HL-60/S4 (cell line): ENCODE measurements around the gene SARM1.

Experiments
- in situ Hi-C: fragments of 300-500 bp; cut with MboI; formaldehyde crosslinking; loops from 2 replicates; pipeline ENCODE4 v1.14.3; 2022; ENCODE audit warnings: low sequenced_read_pairs

Gene SARM1

DNA sequence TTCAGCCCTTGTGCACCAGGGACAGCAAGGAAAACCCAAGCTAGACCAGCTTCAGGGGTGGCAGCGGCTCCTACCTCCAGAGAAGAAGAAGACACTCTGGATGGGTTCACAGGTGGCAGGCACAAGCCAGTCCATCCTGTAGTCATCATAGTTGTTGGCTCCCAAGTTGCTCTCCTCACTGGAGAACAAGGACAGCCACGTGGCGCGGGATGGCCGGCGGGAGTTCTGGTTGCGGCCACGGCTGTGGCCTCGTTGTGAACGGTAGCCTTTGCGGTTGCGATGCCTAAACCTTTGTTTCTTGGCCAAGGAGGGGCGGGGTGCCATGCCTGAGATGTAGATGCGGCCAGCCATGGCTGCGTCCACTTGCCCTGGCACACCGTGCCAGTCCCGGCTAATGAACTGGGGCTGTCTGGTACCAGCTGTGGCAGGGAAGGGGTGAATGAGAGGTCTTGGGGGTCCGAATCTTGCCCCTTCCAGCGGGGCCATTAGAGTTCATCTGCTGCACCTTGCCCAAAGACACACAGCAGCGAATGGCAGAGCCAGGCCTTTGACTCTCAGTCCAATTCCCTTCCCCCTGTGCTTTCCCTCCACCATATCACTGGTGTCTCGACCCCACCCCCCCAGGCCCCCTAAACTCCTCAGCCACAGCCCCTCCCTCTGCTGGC is 3.7 kb upstream of the SARM1 start:
- in situ Hi-C loops: no loop called here

DNA sequence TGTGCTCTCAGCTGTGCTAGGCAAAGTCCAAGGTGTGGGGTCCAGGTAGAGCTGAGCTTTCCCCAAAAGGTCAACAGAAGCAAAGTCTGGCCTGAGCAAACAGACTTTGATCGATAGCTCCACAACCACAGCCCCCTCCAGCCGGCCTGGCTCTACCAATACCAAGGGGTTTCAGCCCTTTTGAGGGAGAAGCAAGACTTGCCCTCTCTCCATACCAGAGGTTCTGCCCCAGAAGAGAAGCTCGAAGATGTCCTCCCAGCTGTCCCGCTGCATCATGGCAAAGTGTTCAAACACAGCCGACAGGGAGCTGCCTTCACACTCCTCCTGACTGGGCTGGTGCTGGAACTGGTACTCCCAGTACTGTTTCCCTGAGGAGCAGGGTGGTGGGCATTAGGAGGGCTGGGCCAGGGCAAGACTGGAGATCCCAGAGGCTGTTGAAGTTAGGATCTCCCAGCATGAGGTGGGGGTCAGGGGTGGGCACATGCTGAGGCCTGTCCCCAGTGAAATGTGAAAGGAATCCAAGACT is 3.1 kb upstream of the SARM1 start:
- in situ Hi-C loops: no loop called here

DNA sequence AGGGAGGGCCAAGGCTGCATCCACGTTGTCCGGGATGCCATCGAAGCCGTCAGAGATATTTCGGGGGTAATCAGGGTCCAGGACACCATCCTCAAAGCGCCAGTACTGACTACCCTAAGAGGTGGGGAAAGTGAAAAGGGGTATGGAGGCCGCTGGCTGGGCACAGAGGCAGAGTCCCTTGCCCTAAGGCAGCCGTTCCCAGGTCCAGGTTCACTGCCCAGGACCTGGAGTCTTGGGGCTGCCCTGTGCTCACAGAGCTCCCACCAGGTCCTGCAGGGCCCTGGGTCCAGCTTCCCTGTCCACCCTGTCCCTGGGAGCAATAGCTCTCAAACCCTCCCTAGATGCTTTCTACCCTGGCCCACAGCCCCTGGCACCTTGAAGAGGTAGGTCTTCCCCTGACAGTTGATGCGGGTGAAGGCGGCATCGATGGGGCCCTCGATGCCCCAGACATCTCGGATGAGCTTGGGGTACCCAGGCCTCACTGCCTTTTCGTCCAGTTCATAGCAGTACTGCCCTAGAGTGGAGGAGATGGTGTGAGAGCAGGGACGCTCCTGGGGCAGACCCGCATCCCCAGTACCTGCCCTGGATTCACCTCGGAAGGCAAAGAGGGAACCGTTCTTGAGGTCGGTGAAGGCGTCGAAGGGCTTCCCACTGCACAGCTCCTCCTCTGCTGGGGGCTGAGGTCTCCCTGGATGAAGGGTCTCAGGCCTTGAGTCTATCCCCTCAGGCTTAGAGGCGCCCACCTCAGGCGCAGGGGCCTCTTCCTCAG is 2.4 kb upstream of the SARM1 start:
- in situ Hi-C loops: no loop called here

DNA sequence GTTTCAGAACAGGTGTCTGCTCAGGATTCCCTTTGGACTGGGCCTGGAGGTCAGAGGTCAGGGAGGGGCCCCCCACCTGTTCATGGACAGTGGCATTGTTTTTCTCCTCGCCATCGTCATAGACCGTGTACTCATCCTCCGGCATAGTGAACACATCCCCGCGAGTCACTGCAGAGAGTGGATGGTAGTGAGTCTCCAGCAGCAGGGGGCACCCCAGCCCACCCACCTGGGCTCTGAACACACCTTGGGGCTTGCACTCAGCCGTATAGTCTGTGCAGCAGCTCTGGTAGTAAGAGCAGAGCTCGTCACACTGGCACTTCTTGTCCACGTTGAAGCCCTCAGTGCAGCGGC is 1.8 kb upstream of the SARM1 start:
- in situ Hi-C loops: no loop called here

DNA sequence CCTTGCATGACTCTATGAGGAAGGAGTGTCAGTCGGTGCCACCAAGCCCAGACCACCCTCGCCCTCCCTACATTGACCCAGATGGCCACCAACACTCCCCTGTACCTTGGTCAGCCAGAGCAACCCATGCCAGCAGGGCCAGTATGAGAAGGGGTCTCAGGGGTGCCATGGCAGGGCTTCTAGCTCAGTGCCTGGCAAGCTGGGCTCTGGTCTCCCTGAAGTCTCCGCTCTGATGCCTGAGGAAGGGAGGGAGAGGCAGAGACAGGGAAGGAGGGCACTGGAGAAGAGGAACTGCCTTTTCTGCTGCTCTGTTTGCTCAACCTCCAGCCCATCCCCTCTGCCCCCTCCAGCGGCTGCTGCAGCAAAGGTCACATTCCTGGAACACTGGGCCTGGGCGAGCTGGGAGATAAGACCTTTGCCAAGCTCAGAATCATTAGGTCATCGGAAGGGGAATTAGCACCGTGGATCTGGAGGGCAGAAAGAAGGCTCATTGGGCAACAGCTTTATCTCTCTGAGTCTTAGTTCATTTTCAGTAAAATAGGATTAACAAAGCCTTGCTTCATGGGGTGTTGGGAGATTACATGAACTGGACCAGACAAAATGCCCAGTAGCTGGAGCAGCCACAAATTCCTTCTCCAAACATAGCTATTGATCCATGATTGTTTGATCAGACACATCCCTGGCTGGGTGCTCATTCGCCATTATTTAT is 1.3 kb upstream of the SARM1 start, which contains the start of gene VTN:
Gene VTN (minus strand): TSS at position 273 of the 709 bp plus-strand sequence. CDS start 104 bp downstream, at position 169.
- in situ Hi-C loops: no loop called here

DNA sequence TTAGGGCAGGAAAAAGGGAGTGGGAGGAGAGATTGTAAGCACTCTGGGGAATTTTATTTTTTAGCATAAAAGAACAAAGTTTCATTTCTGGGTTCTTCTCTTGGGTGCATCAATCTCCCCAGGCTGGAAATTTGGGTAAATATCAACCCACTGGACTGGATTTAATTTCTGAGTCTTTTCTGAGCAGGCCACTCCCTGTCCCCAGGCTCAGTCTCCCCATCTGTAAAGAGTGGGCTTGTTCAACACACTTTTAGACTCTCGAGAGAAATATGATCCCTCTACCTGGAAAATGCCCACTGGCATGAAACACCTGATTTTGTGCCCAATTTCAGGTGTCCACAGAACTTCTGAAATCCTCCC is 770 bp upstream of the SARM1 start:
- in situ Hi-C loops: no loop called here

DNA sequence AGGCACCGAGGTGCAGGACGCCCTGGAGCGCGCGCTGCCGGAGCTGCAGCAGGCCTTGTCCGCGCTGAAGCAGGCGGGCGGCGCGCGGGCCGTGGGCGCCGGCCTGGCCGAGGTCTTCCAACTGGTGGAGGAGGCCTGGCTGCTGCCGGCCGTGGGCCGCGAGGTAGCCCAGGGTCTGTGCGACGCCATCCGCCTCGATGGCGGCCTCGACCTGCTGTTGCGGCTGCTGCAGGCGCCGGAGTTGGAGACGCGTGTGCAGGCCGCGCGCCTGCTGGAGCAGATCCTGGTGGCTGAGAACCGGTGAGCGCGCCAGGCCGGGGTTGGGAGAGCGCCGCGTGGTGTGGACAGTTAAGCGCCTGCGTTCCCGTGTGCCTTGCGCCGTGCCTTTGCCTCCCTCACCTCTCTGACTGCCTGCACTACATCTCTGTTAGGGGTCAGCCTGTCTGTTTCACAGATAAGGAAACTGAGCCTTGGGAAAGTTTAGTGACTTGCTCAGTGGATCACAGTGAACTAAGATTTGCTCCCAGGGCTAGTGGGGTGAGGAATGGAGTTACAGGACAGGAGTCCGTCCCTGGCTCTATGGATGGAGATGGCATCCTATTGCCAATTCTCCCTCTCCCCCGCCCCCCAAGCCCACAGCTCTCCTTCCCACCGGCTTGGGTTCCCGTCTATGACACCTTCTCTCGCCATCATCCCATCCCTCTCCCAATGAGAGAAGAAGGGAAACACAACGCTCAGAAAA is 880 bp downstream of the SARM1 start:
- in situ Hi-C loops: no loop called here

DNA sequence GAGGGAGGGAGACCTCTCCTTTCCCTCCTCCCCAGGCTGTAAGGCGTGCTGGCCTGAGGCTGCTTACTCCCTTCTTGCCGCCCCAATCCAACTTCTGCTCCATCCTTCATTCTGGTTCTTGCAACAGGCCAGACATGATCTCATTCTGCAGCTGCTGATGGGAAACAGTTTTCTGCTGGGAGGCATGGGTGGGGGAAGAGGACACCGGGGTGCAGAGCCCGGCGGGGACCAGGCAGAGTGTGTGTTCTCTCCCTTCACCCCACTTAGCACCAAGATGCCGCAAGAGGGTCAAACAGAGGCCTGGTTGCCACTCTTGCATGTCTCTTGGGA is 1.4 kb downstream of the SARM1 start:
- in situ Hi-C loops: no loop called here

DNA sequence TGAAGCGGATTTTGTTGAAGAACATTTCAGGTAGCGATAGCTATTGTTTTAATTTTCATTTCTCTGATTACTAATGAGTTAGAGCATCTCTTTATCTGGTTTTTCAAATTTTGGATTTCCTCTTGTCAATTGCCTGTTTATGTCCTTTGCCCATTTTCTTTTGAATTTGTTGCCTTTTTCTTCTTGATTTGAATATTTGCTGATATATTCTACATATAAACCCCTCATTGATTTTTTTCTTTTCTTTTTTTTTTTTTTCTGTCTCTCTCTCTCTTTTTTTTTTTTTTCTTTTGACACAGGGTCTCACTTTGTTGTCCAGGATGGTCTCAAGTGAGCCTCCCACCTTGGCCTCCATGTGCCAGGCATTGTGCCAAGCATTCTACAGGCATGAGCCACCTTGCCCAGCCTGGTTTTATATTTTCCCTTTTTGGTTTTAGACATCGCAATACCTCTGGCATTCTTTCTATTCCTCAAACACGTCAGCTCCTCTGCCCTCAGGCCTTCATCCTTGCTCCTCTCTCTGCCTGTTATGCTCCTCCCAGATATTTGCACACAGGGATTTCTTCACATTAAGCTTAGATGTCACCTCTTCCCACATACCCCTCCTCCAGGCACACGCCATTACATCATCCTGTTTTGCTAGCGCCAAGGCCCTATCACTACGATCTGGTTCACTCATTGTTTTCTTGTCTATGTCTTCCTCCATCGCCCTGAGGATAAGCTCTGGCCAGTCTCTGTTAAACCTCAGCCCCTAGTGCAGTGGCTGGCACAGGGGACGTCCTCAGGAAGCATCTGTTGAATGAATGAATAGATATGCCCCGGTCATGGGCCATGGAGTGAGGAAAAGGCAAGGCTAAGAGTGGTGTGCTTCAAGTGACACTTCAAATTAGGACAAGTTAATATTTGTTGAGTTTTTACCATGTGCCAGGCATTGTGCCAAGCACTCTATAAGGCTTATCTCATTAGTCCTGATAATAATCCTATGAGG is 8.6 kb downstream of the SARM1 start:
- in situ Hi-C loops: no loop called here

DNA sequence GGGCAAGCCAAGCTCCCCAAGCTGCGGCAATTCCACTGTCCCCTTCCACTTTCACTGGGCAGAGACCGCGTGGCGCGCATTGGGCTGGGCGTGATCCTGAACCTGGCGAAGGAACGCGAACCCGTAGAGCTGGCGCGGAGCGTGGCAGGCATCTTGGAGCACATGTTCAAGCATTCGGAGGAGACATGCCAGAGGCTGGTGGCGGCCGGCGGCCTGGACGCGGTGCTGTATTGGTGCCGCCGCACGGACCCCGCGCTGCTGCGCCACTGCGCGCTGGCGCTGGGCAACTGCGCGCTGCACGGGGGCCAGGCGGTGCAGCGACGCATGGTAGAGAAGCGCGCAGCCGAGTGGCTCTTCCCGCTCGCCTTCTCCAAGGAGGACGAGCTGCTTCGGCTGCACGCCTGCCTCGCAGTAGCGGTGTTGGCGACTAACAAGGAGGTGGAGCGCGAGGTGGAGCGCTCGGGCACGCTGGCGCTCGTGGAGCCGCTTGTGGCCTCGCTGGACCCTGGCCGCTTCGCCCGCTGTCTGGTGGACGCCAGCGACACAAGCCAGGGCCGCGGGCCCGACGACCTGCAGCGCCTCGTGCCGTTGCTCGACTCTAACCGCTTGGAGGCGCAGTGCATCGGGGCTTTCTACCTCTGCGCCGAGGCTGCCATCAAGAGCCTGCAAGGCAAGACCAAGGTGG is 9.8 kb downstream of the SARM1 start:
- in situ Hi-C loops: no loop called here

DNA sequence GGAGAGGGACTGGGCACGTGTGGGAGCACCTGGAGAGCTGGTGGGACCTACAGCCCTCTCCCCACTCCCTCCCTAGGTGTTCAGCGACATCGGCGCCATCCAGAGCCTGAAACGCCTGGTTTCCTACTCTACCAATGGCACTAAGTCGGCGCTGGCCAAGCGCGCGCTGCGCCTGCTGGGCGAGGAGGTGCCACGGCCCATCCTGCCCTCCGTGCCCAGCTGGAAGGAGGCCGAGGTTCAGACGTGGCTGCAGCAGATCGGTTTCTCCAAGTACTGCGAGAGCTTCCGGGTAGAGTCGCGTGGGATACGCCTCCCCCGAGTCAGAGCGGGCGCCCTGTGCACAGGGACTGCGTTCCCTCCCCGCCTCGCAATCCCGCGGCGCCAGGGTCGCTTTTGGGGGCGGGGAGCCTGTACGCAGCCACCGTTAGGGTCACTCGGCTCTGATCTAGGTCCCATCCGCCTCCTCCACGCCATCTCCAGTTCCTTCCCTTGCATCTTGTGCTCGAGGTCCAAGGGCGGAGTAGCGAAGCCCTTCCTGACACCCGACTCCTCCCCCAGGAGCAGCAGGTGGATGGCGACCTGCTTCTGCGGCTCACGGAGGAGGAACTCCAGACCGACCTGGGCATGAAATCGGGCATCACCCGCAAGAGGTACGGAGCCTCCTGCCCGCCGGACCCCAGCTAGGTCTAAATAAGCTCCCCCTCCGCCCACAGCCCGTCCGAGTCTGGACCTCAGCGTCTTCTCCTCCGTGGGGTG is 13.0 kb downstream of the SARM1 start:
- in situ Hi-C loops: no loop called here

DNA sequence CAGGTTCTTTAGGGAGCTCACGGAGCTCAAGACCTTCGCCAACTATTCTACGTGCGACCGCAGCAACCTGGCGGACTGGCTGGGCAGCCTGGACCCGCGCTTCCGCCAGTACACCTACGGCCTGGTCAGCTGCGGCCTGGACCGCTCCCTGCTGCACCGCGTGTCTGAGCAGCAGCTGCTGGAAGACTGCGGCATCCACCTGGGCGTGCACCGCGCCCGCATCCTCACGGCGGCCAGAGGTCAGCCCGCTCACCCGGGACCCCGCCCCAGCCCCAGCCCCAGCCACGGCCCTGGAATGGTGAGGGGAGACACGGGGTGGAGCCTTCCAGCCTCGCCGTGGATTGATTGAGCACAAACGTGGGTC is 13.5 kb downstream of the SARM1 start:
- in situ Hi-C loops: no loop called here

DNA sequence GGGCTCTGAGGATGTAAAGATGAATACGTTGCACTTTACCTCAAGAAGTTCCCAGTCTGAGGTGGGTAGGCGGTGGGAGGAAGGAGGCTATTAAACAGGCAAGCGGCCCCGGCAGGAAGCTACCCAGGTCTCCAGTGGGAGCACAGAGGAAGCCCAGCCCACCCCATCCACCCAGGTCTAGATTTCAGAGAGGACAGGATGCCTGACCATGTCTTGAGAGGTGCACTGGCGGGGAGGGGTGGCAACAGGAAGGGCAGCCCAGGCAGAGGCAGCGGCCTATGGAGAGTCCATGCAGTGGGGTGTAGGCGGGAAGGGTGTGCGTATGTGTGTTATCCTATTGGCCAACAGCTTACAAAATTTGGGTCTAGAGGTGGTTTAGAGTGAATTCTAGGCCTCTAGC is 13.9 kb downstream of the SARM1 start:
- in situ Hi-C loops: no loop called here

DNA sequence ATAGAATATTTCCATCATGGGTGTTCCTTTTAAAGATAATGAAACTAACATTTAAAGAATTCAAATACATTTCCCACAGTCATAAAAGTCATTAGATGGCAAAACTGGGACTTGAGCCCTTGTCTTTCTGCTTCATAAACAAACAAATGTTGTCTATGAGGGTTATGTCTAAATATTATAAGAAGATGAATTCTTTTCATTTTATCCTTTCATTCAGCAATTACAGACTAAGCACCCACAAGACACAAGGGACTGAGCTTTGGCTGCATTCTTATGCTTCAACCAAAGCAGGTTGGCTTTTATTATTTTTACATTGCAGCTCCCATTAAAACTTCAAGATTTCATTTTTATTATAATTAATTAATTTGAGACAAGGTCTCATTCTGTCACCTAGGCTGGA is 14.9 kb downstream of the SARM1 start:
- in situ Hi-C loops: no loop called here

DNA sequence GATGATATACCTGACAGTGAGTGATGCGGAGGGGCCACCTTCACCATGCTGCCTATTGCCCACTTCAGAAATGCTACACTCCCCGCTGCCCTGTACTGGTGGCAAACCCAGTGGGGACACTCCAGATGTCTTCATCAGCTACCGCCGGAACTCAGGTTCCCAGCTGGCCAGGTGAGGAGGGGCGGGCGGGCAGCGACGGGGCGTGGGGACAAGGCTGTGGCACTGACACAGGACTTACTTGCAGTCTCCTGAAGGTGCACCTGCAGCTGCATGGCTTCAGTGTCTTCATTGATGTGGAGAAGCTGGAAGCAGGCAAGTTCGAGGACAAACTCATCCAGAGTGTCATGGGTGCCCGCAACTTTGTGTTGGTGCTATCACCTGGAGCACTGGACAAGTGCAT is 16.6 kb downstream of the SARM1 start:
- in situ Hi-C loops: no loop called here

DNA sequence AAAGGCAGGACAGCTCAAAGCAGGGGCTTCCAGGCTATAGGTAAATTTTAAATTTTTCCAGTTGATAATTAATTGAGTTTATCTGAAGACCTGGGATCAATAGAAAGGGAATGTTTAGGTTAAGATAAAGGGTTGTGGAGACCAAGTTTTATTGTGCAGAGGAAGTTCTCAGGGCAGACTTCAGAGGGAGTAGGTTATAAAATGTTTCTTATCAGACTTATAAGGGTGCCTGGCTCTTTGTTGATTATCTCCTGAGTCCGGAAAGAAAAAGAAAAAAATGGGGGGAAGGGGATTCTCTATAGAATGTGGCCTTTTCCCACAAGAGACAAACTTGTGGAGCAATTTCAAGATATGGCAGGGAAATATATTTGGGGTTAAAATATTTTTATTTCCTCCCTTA is 18.6 kb downstream of the SARM1 start:
- in situ Hi-C loops: no loop called here

DNA sequence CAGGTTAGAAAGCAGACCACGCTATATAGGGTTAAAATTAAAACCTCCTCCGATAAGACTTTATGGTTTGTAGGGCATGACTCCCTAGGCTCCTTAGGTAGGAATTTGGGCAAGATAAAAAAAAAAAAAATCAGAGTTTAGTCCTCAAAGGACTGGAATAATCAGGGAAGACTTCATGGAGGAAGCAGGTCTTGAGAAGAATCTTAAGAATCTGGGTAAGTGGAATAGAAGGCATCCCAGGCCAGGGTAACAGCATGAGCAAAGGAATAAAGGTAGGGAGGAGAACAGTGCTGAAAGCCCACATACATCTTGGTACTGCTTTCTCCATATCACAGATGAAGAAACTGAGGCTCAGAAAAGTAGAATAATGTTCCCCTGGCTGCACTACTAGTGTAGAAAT is 19.1 kb downstream of the SARM1 start:
- in situ Hi-C loops: no loop called here

DNA sequence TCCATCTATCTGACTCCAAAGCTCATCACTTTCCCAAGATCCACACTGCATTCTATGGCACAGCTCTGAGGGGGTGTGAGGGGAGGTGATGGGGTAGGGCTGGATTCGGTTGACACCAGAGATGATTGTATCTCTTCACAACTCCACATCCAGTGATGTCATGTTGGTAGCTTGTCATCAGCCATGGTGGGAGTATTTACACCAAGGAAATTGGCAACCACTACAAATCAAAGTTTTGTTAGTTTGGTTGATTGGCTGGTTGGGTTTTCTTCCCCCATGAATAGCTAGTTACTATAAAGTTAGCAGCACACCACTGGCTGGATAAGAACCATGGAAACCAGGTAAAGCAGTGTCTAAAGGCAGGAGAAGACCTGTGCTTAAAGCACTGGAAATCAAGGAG is 19.5 kb downstream of the SARM1 start:
- in situ Hi-C loops: no loop called here

DNA sequence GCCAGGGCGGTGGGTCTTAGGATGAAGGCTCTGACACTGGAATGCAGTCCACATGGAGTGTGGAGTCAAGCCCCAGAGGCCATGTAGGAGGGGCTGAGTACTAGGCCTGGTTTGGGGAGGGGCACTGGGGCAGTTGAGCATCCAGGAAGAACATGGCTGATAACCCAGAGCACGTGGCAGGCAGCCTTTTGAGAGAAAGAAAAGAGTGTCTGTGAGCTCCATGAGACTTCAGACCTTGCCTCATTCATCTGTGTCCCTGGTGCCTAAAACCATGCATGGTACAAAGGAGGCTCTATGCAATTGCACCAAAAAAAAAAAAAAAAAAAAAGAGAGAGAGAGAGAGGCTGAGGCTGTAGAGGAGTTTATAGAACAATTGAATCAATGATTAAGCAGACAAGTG is 19.9 kb downstream of the SARM1 start:
- in situ Hi-C loops: no loop called here
